H7 (cell line): ENCODE measurements around the gene CEP120. TPM values are rescaled to one million over a fixed set of nuclear protein-coding genes. Genes with fewer than 3 reads are reported as not detected.
"Not testable (repeated sequence)": the region's sequence is repeated elsewhere in the genome, so short reads cannot be mapped to it uniquely, and the experiment has no call there.

Experiments used
- DNase-seq: peaks from one replicate; pipeline ENCODE4 v3.0.0; 2012
- H3K27me3 ChIP-seq: 2 replicates; pipeline ENCODE4 v1.6.0; 2011; ENCODE audit warnings: mild to moderate bottlenecking, low read length; ENCODE audit not compliant: control insufficient read depth, insufficient read depth
- H3K36me3 ChIP-seq: replicated peaks from 2 replicates; pipeline ENCODE4 v1.5.1; 2011; ENCODE audit warnings: low read length; ENCODE audit not compliant: control insufficient read depth, insufficient read depth
- H3K4me3 ChIP-seq: 2 replicates; pipeline ENCODE4 v1.5.1; 2011; ENCODE audit warnings: low read depth, mild to moderate bottlenecking, control low read depth, low read length, moderate library complexity; ENCODE audit not compliant: insufficient read depth
- total RNA-seq: library from RNA; depleted of rRNA; stranded (reverse); fragments of >200 nt; shearing (Covaris generic); gene quantifications from 2 replicates; pipeline ENCODE4 v1.2.3, GENCODE V29; 2014

The CEP120 gene
- total RNA-seq, 1 experiment from 2014 or later: 13.9 TPM

- no peak for DNase-seq
- no peaks in the 10 kb centered on the region for H3K36me3 ChIP-seq
- H3K27me3 ChIP-seq: no peaks in the 10 kb centered on the region
- no peak overlapping the region for H3K4me3 ChIP-seq
Observed at GRCh38 chr5:123429221-123429954, 6.2 kb upstream of the CEP120 start.

DNA sequence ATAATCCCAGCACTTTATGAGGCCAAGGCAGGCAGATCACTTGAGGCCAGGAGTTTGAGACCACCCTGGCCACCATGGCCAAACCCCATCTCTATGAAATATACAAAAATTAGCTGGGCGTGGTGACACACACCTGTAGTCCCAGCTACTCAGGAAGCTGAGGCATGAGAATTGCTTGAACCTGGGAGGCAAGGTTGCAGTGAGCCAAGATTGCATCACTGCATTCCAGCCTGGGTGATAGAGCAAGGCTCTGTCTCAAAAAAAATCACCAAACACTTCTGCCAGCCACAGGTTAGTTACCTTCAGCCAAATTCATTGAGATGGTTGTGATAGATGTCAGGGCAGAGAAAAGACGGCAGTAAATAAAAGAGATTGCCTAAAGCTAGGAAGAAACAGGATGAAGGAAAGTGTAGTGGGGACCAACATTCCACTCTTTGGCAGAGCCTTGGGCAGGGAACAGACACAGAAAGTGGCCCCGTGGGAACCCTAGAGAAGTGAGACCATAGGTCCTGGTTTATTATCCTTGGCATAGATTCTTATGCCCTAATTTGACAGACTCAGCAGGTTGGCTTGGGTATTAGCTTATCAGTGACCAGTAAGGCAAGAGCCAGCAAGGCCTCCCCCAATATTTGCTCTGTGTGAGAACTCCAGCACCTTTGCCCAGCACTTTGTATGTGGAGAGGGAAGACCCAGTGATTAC lies 5.5 kb upstream of the CEP120 start:
- no peaks in the 10 kb centered on the region for H3K27me3 ChIP-seq
- no peak for DNase-seq
- H3K4me3 ChIP-seq: no peak overlapping the region
- H3K36me3 ChIP-seq: no peaks in the 10 kb centered on the region

DNA sequence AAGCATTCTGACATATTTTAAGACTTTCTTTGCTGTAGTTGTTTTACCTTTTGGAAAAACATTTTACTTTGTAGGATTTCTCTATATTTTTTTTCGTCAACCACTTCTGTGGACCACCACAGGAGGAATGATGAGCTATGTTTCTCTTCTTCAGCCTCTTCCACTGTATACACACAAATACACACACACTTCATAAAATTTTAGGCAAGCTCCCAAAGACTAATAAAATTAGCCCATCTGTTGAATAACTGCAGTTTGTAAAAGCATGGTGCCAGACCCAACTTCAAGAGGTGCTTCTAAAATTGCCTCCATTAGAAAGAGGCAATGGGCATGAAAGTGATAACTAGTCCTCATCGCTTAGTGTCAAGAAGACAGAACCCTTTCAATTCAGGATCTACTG lies 4.1 kb upstream of the CEP120 start:
- no peak for DNase-seq
- H3K27me3 ChIP-seq: no peaks in the 10 kb centered on the region
- no peaks in the 10 kb centered on the region for H3K36me3 ChIP-seq
- H3K4me3 ChIP-seq: no peak overlapping the region

GRCh38 chr5:123425431-123425830 lies 2.2 kb upstream of the CEP120 start:
- no peak for DNase-seq
- Histone ChIP-seq H3K27me3 (no peaks in the 10 kb centered on the region), H3K4me3 (no peak overlapping the region), H3K36me3 (no peaks in the 10 kb centered on the region)

- no peak for DNase-seq
Observed at GRCh38 chr5:123422433-123423277, 548 bp downstream of the CEP120 start.

GRCh38 chr5:123421773-123422172 lies 1.4 kb downstream of the CEP120 start:
- H3K4me3 ChIP-seq: peak overlapping the region; percentile 73; the same call in 1 of the 2 replicates
- no peaks in the 10 kb centered on the region for H3K36me3 ChIP-seq
- H3K27me3 ChIP-seq: no peaks in the 10 kb centered on the region
- DNase-seq: no peak

More at GRCh38 chr5:123422433-123423277, 548 bp downstream of the CEP120 start:
- H3K36me3 ChIP-seq: no peaks in the 10 kb centered on the region
- no peaks in the 10 kb centered on the region for H3K27me3 ChIP-seq
- peak overlapping the region; percentile 73 for H3K4me3 ChIP-seq

DNA sequence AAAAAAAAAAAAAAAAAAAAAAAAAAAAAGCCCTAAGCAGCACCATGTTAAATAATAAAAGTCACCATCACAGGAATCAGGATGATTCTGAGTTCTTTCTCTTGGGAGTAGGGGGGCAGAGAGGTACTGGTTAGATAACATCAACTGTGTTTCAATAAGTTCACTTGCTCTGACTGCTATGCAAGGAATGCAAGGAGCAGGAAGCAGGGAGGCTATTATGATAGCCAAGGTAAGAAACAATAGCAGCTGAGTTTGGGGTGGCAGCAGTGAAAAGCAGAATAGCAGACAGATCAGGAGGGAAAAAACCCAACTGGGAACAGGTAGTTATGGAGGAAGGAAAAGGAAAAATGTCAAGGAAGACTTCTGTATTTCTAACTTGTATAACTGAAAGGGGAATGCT lies 8.2 kb downstream of the CEP120 start:
- Histone ChIP-seq H3K36me3 (no peaks in the 10 kb centered on the region; the same call in none of the 2 replicates), H3K4me3 (no peak overlapping the region), H3K27me3 (no peaks in the 10 kb centered on the region)
- no peak for DNase-seq

- no peak for DNase-seq
- Histone ChIP-seq H3K27me3 (no peaks in the 10 kb centered on the region), H3K4me3 (no peak overlapping the region), H3K36me3 (no peaks in the 10 kb centered on the region; the same call in none of the 2 replicates)
Observed at GRCh38 chr5:123412206-123412605, 11.0 kb downstream of the CEP120 start.

DNA sequence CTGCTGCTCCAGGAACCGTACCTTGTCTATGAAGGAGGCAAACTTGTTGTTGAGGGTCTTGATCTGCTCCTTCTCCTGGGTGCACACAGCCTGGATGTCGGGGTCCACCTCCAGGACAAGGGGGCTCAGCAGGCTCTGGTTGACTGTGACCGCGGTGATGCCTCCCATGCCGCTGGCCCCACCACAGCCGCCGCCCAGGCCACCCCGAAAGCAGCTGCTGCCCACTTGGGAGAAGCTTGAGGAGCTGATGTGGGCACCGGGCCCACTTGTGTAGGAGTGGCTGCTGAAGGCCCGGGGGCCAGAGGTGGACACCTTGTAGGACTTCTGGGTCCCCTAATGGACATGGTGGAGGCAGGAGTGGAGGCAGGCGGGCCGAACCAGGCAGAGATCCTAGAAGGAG lies 21.2 kb downstream of the CEP120 start:
- H3K4me3 ChIP-seq, H3K27me3 ChIP-seq, H3K36me3 ChIP-seq, DNase-seq: not testable (repeated sequence)

DNA sequence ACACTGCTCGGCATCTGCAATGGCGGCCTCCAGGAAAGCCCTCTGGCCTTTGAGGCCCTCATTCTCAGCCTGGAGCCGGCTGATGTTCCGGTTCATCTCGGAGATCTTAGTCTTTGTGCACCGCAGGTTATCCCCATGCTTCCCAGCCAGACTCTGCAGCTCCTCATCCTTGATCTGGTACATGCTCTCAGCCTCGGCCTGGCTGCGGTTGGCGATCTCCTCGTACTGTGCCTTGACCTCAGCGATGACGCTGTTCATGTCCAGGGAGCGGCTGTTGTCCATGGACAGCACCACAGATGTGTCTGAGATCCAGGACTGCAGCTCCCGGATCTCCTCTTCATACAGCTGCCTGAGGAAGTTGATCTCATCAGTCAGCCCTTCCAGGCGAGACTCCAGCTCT lies 21.9 kb downstream of the CEP120 start:
- Histone ChIP-seq H3K36me3 (peaks cover 2% of the 10 kb centered on the region), H3K4me3 (no peak overlapping the region), H3K27me3 (no peaks in the 10 kb centered on the region)
- no peak for DNase-seq

DNA sequence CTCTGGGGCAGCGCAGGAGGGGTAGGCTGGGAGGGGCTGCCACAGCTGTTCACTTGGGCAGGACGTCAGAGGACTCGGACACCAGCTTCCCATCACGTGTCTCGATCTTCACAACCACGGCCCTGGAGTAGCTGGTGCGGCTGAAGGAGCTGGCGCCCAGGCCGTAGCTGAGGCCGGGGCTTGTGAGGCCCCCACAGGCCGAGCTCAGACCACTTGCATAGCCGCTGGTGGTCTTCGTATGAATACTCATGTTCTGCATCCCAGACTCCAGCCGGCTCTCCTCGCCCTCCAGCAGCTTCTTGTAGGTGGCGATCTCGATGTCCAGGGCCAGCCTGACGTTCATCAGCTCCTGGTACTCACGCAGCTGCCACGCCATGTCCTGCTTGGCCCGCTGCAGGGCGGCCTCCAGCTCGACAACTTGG lies 22.3 kb downstream of the CEP120 start:
- DNase-seq, H3K27me3 ChIP-seq, H3K36me3 ChIP-seq, H3K4me3 ChIP-seq: not testable (repeated sequence)

- Histone ChIP-seq H3K36me3 (peaks cover 2% of the 10 kb centered on the region), H3K27me3 (no peaks in the 10 kb centered on the region), H3K4me3 (no peak overlapping the region)
- DNase-seq: no peak
Observed at GRCh38 chr5:123398058-123398733, 25.0 kb downstream of the CEP120 start.

DNA sequence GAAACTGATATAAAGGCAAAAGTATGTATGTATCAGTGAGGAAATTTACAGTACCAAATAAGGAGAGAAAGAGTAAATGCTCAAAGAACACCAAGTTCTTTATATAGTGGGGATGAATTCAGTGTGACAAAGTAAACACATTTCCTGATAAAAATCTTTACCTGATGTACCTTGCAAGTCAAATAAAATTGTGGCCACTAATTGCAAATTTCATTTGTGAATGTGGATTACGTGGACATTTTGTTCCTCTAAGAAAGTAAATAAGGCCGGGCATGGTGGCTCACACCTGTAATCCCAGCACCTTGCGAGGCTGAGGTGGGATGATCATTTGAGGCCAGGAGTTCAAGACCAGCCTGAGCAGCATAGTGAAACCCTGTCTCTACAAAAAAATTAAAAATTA lies 25.7 kb downstream of the CEP120 start:
- Histone ChIP-seq H3K36me3 (peaks cover 2% of the 10 kb centered on the region), H3K4me3 (no peak overlapping the region), H3K27me3 (no peaks in the 10 kb centered on the region)
- no peak for DNase-seq

DNA sequence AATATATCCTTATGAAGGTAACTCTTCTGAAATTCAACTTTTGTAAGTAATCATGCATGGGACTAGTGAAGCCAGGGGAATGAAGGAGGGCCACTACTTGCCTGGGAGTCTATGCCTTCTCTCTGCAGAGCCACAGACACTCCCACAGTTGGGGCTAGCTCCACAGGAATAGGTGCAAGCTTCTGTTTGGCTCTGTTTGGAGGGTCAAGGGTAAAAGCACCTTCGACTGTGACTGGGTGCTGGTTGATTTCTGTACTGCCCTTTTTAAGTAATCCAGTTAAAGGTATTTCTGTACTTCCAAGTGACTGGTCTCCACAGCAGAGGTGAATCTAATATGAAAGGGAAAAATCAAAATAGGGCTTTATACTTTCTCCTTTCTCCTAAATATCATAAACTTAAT lies 32.2 kb downstream of the CEP120 start:
- H3K27me3 ChIP-seq: no peaks in the 10 kb centered on the region
- H3K4me3 ChIP-seq: no peak overlapping the region
- DNase-seq: no peak
- peaks cover 4% of the 10 kb centered on the region; the same call in 1 of the 2 replicates for H3K36me3 ChIP-seq
